Stimulated activated CD4-positive, alpha-beta T cell treated with anti-CD3 and anti-CD28 coated beads, TNF-alpha, amount 100 ng/mL, for 1 hour (primary cell): ENCODE results near the gene HOXA3.
A peak's percentile ranks its signal among the peaks of the same experiment; 100 is the strongest.

Experiments used
- DNase-seq, 3 donors: peaks; one replicate each; pipeline ENCODE4 v3.0.0-alpha.2; 2020; ENCODE audit warnings: low read depth in 3 of 3, low spot score in 1 of 3

Gene HOXA3

DNA sequence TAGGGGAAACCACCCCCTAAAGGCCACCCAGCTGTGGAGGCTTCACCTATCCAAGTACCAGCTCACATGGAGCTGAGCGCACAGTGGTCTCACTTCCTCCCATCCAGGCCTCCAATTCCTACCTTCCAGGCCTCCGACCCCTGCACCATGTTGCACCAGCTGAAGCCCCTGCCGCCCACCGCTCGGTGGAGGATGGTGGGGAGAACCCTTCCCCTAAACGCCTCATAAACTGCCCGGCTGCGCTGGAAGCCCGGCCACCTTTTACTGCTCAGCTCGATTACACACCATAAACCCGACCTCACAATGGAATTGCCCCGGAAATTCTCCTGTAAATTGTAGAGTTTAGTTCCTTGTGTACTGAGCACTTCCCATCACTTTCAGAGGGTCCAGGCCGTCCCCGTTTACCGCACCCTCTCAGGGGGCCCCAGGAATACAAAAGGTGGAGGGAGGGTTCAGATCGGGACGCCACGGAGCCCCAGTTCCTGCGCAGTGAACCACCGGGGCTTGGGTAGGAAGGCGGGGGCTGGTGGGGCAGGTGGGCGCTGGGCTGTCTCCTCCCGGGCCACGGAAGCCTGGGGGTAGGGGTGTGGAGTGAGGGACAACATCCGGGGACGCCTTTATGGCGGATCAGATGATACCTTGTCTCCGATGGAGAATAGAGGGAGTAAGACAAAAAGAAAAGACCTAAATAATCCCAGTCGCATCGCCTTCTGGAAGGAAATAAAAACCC, 5.5 kb upstream of the HOXA3 start:
- DNase-seq, result no peak

DNA sequence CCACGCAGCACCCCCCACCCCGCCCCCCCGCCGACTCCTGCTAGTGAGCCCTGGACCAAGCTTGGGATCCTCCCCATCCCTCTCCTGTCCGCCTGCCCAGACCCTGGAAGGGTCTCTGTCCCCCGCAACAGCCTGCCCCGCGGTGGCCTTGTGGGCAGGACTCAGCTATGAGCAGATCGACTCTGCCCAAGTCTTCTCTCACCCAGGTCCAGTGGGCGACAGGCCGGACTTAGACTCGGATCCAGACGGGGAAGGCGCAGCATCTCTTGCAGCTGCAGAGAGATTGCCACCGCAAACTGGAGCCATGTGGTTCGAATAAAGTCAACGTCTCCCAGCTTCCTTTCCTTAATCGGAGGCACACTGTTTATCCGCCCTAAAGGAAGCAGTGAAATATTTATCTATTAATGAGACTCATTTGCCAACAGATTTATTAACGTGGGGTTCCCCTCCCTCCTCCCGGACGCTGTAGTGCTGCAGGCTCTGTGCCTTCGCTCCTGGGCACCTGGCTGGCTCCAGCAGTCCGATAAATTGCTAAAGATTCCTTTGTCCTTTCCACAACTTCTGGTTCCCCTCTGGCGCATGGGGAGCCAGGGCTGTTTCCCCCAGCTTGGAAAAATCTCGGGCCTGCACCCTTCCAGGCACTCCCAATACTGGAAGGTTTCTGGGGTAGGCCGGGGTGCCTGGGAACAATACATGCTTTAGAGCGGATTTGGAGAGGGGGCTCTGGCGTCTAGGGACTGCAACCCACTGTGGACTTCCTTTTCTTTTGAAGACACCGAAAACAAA, 4.7 kb upstream of the HOXA3 start:
- no peak for DNase-seq

- DNase-seq, result no peak
Measured at GRCh38 chr7:27156508-27156898, 4.1 kb upstream of the HOXA3 start, which contains the start of gene HOXA7. HOXA7 (minus strand) TSS chr7:27156675; CDS start chr7:27156545, 130 bp downstream.

DNA sequence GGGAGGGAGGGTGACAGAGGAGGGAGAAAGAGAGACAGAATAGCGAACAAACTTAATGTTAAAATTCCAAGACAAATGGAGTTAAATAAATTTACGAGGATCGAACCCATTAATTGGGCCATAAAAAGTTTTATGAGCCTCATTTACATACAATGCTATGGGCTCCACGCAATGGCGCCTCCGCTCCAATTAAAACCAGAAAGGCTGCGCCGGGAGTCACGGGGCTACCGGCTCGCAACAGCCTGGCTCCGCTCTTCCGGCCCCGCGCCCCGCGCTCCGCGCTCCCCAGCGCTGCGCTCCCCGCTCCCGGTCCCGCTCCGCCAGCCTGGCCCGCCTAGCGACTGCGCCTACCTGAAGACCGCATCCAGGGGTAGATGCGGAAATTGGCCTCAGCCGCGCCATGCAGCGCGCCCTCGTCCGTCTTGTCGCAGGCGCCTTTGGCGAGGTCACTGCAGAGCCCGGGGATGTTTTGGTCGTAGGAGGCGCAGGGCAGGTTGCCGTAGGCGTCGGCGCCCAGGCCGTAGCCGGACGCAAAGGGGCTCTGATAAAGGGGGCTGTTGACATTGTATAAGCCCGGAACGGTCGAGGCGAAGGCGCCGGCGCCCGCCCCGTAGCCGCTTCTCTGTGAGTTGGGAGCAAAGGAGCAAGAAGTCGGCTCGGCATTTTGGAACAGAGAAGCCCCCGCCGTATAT, 3.6 kb upstream of the HOXA3 start:
- DNase-seq, result no peak

DNA sequence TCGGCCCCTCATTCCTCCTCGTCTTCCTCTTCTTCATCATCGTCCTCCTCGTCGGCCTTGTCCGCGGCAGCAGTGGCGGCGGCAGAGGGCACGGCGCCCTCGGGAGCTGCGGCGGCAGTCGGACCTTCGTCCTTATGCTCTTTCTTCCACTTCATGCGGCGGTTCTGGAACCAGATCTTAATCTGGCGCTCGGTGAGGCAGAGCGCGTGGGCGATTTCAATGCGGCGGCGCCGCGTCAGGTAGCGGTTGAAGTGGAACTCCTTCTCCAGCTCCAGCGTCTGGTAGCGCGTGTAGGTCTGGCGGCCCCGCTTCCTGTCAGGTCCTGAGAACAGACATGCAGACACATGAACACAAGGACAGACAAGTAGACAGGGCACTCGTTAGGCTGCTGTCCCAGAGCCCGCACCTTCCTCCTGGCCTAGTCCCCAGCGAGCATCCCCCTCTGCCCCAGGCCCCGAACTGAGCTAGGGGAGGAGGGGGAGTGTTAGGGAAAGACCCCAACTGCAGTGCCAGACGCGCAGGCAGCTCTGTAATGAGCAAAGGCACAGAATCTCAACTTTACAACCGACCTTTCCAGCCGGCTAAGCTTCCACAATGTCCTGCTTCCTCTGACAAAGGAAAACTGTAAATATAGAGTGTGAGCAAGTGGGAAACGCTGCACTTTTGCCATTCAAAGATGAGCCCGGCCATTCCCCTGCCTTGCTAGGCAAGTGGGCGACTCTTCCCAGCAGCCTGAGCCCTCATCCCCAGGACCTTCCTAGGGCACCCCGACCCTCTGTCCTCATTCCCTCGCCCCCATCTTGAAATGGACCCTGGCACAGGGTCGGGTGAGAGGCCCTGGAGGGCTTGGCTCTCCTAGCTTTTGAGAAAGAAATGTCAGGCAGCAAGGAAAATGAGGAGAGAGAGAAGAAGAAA, 2.8 kb upstream of the HOXA3 start:
- peak in 1 of 3 donors; percentile 31 for DNase-seq

DNA sequence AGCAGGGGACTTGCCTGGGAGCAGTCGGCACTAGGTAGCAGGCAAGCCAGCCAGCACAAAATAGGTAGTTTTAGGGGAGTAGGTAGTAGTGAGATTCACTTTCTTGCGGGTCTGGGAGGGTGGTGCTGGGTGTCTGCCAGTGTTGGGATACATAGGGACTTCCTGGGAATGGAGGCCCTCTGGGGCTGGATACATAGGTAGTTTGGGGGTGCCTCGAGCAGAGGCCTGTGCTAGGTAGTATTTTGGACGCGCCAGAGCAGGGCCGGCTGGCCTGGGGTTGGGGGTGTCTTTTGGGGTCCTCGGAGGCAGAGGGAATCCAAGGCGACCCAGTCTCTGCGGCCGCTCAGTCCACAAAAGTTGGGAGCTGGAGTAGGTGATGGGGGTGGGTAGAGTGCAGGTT, 2.0 kb upstream of the HOXA3 start:
- DNase-seq, result no peak

DNA sequence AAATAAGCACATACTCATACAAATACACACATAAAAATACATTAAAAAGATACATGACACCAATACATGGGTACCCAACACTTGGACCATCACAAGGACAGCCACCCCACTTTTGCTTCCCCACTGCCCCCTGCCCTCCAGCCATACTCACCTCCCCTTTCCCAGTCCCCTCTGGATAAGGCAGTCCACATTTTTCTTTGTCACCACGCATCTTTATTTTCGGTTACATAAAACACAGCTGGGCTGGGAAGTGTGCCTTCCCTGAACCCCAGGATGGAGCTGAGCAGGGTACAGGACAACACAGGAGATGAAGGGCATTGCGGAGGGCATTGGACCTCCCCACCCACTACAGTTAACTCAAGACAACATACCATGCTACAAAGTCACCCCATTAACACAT, 1.1 kb upstream of the HOXA3 start:
- DNase-seq, result no peak

DNA sequence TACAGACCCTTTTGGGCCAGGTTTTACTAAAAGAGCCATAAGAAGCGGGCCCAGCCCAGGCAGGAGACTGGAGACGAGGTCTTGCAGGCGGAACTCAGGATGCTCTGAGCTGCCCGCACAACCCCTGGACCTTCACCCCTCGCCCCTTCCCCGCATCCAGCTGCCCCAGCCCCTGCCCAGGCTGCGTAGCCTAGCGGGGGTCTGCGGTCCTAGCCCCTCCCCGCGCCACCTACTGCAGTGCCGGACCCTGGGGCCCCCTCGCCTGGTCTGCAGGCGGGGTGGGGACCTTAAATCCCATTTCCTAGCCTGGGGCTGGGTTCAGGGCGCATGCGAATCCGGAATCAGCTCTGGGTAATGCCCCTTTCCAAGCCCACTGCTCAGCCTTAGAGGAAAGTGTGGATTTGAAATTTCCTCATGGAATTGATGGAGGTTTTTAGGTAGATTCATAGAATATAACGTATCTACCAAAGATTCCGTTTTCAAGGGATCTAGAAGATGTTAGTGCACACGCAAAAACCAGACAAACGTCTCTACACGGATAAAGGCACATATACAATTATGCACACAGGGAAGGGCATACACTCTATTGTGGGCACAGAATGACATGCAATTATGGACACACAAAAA, 546 bp upstream of the HOXA3 start:
- no peak for DNase-seq

GRCh38 chr7:27151341-27151930, 947 bp downstream of the HOXA3 start:
- DNase-seq, result no peak

DNA sequence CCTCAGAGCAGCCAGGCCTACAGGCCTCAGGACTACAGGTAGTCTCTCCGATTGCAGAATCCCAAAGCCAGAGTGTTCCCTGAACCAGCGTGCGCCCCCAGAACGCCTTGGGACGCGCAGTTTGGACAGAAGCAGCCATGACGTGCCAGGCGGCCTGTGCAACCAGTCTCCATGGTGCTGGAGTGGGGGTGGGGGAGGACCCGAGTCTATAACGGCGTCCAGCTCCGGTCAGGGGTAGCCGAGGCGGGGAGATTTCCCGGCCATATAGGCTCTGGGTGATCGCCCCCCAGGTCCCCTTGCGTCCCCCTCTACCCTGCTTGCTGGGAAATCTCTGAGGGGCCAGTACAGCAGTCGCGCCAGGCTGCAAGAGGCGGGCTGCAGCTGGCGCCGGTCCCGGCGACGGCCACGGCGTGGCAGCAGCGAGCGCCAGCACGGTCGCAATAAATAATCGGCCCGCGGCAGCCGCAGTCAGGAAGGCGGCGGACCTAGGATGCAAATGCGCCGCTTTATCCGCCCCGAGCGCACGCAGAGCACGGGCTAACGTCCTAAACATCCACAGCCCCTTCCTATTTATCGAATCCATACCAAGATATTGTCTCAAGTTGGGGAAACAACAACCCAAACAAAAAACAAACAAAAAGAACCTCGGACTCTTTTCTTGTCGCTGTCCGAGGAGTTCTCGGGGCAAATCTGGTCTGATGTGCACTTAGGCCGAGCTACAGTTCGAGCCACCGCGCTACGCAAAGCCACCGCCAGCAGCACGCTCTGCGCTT, 1.6 kb downstream of the HOXA3 start:
- peak in 1 of 3 donors; percentile 56 for DNase-seq

DNA sequence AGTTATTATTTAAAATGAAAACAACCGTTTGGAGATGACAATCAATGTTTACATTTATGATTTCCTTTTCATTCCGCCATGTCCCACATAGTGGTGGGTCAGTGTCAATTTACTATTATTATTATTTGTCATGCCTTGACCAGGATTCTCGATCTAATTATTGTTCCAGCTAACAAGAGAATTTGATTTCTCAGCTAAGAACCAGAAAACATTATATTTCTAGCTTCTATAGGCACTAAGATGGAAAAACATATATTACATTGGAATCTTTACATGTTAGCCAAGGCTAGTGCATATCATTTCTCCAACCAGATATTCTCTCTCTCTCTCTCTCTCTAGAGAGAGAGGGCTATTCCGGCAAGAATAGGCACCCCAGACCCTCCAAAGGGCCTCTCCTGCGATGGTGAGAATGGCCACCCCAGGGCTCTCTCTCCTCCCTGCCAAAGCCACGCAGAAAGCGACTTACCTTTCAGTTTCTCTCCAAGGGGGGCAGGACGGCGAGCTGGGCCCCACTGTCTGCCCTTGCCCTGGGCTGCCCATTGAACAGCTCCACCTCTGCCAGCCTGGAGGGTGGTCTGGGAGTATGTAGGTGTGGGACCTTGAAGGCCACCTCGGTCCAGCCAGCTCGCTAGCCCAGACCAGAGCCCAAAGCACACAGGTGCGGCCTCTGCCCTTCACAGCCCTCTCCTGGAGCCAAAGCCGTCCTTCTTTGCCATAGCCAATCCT, 2.4 kb downstream of the HOXA3 start:
- DNase-seq, result no peak

- DNase-seq, result no peak
Measured at GRCh38 chr7:27148756-27149641, 3.4 kb downstream of the HOXA3 start.

DNA sequence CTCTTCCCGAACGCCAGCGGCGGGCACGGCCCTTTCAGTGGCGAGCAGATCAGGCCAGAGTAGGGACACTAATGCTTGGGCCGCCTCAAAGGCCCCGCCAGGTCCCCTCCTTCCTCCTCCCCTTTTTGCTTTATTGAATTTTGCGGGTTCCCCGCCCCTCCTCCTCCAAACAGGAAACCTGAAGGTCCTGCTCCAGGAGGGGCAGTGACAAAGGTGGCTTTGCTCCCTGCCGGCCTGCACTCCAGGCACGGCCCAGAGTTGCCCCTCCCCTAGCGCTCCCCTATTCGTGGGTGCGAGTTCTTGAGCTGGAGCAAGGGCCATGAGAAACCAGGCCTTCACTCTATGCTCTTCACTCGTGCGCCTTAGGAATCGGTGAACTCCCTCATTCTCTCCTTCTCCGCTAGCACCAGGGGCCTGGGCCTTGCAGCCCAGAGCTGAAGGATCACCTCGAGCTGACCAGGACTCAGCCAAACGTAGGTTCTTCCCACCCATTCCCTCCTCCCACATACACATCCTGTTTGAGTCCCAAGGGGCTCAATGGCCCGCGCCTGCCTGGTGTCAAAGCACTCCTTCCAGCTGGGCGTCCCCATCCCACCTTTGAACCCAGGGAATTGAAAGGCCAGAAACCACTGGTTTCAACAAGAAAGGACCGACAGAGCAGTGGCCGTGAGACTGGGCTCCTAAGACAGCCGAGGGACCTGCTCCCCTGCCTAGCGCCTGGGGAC, 4.2 kb downstream of the HOXA3 start:
- no peak for DNase-seq

GRCh38 chr7:27147199-27148030, 5.0 kb downstream of the HOXA3 start, which contains the start of gene HOXA6:
HOXA6 (minus strand) TSS chr7:27147774; CDS start chr7:27147749, 25 bp downstream.
- DNase-seq, result no peak

DNA sequence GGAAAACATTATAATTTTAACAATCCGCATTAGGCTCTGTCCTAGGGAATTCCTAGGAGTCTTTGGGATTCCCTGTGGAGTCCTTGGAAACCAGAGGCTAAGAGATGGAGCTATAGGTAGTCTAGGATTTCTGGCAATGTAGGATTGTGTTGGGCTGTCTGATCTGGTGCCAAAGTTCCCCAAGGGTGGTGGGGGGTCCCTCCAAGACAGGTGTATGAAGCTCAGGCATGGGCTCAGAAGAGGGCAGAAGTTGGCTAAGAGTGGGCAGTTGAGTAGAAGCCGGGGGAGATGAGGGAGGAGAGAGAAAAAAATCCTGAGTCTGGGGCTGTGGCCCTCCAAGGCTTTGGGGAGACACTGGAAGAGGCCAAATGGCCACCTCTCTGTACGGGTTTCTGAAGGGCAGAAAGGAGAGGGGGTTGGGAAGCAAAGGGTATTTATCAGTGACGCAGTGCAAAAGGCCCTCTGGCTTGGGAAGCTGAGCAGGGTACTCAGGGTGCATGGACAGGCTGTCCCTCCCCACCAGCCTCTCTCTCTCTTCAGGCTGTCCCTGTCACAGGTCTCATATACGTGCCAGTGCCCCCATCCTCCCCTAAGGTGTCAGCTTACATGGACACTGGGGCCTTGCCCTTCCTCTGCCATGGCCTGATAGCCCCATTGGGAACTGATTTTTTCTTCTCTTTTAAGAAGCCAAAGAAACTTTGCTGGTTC, 5.7 kb downstream of the HOXA3 start:
- no peak for DNase-seq
